HG03571 (cell line): Measurements from ENCODE around the gene BMPR1A.
"Not testable (repeated sequence)": the region's sequence is repeated elsewhere in the genome, so short reads cannot be mapped to it uniquely, and the experiment has no call there.

Experiments used
- ATAC-seq: cut with Tn5 transposase; IDR thresholded peaks from one replicate; pipeline ENCODE4 v1.9.1; 2021; ENCODE audit not compliant: unreplicated experiment

The BMPR1A gene

GRCh38 chr10:86729677-86730076, 26.7 kb upstream of the BMPR1A start:
- ATAC-seq, result no peak

- ATAC-seq, result no peak
Measured at GRCh38 chr10:86730227-86730626, 26.2 kb upstream of the BMPR1A start.

- no peak for ATAC-seq
Measured at GRCh38 chr10:86732771-86733170, 23.6 kb upstream of the BMPR1A start.

- no peak for ATAC-seq
Measured at GRCh38 chr10:86733260-86733671, 23.2 kb upstream of the BMPR1A start.

- no peak for ATAC-seq
Measured at GRCh38 chr10:86734207-86734988, 22.0 kb upstream of the BMPR1A start.

- not testable (repeated sequence) for ATAC-seq
Measured at GRCh38 chr10:86735278-86735677, 21.1 kb upstream of the BMPR1A start.

GRCh38 chr10:86742230-86742629, 14.2 kb upstream of the BMPR1A start:
- no peak for ATAC-seq

- no peak for ATAC-seq
Measured at GRCh38 chr10:86744067-86744725, 12.2 kb upstream of the BMPR1A start.

- no peak for ATAC-seq
Measured at GRCh38 chr10:86747796-86748581, 8.4 kb upstream of the BMPR1A start.

- no peak for ATAC-seq
Measured at GRCh38 chr10:86749854-86750253, 6.6 kb upstream of the BMPR1A start.

- no peak for ATAC-seq
Measured at GRCh38 chr10:86751477-86751876, 4.9 kb upstream of the BMPR1A start.

- no peak for ATAC-seq
Measured at GRCh38 chr10:86752311-86752710, 4.1 kb upstream of the BMPR1A start.

GRCh38 chr10:86753051-86753450, 3.4 kb upstream of the BMPR1A start:
- ATAC-seq, result no peak

GRCh38 chr10:86753638-86754434, 2.6 kb upstream of the BMPR1A start:
- no peak for ATAC-seq

GRCh38 chr10:86755454-86755739, 1.0 kb upstream of the BMPR1A start:
- no peak for ATAC-seq

GRCh38 chr10:86755740-86756510, 494 bp upstream of the BMPR1A start:
- ATAC-seq, result peak; percentile 75

GRCh38 chr10:86757113-86757972, 924 bp downstream of the BMPR1A start:
- no peak for ATAC-seq

- no peak for ATAC-seq
Measured at GRCh38 chr10:86758189-86759072, 2.0 kb downstream of the BMPR1A start.
